Neural cell (in vitro differentiated cells): ENCODE results near the gene CCR7. TPM values are rescaled to one million over a fixed set of nuclear protein-coding genes. Genes with fewer than 3 reads are reported as not detected.

Experiments used
- H2AFZ ChIP-seq: fragments of 200-600, 300-800 bp; sonication (generic), shearing (Covaris generic); 2 replicates; pipeline ENCODE4 v1.6.0; 2014; ENCODE audit warnings: low read depth, mild to moderate bottlenecking, antibody characterized with exemption, low read length, moderate library complexity
- H3F3A ChIP-seq: fragments of 200-600 bp; shearing (Covaris generic); 2 replicates; pipeline ENCODE4 v1.6.1; 2016; ENCODE audit warnings: mild to moderate bottlenecking, moderate library complexity, mixed read lengths, antibody characterized with exemption, low read length; ENCODE audit not compliant: insufficient read depth, poor library complexity, severe bottlenecking
- H3K27ac ChIP-seq: fragments of 200-600, 300-800 bp; sonication (generic), shearing (Covaris generic); 2 replicates; pipeline ENCODE4 v1.5.1; 2014; ENCODE audit warnings: mild to moderate bottlenecking, low read length, moderate library complexity
- H3K27me3 ChIP-seq: fragments of 300-800, 200-600 bp; sonication (generic), shearing (Covaris generic); 2 replicates; pipeline ENCODE4 v1.6.0; 2014; ENCODE audit warnings: mild to moderate bottlenecking, low read depth, low read length, moderate library complexity; ENCODE audit not compliant: insufficient read depth
- H3K36me3 ChIP-seq: fragments of 300-800, 200-600 bp; sonication (generic), shearing (Covaris generic); 2 replicates; pipeline ENCODE4 v1.5.1; 2014; ENCODE audit warnings: mild to moderate bottlenecking, antibody characterized with exemption, low read length, moderate library complexity; ENCODE audit not compliant: insufficient read depth
- H3K4me2 ChIP-seq: fragments of 300-800, 200-600 bp; sonication (generic), shearing (Covaris generic); 2 replicates; pipeline ENCODE4 v1.6.0; 2014; ENCODE audit warnings: mild to moderate bottlenecking, low read length
- H3K4me3 ChIP-seq: fragments of 300-800, 200-600 bp; sonication (generic), shearing (Covaris generic); 2 replicates; pipeline ENCODE4 v1.5.1; 2014; ENCODE audit warnings: mild to moderate bottlenecking, low read length, moderate library complexity
- H3K79me2 ChIP-seq: fragments of 200-600 bp; shearing (Covaris generic); replicated peaks from 2 replicates; pipeline ENCODE4 v1.6.0; 2014; ENCODE audit warnings: mild to moderate bottlenecking, low read length, moderate library complexity; ENCODE audit not compliant: insufficient read depth
- H3K9ac ChIP-seq: fragments of 300-800, 200-600 bp; sonication (generic), shearing (Covaris generic); 2 replicates; pipeline ENCODE4 v1.6.1; 2016; ENCODE audit warnings: mild to moderate bottlenecking, low read length, mixed read lengths
- H3K9me2 ChIP-seq: fragments of 200-600 bp; shearing (Covaris generic); 2 replicates; pipeline ENCODE4 v1.6.1; 2016; ENCODE audit warnings: mild to moderate bottlenecking, low read length, mixed read lengths; ENCODE audit not compliant: insufficient read depth
- H3K9me3 ChIP-seq: fragments of 200-600, 300-800 bp; sonication (generic), shearing (Covaris generic); 2 replicates; pipeline ENCODE4 v1.6.1; 2016; ENCODE audit warnings: mild to moderate bottlenecking, mixed run types, low read length, moderate library complexity, mixed read lengths
- H4K20me1 ChIP-seq: fragments of 200-600 bp; shearing (Covaris generic); 2 replicates; pipeline ENCODE4 v1.6.1; 2016; ENCODE audit warnings: mild to moderate bottlenecking, mixed run types; ENCODE audit not compliant: insufficient read depth
- EP300 ChIP-seq: fragments of 450-650 bp; conservative IDR thresholded peaks from 2 replicates; pipeline ENCODE4 v1.6.1; 2014; ENCODE audit warnings: antibody characterized with exemption, mild to moderate bottlenecking, moderate library complexity; ENCODE audit not compliant: poor library complexity, severe bottlenecking
- EZH2 ChIP-seq: fragments of 200-600, 300-800 bp; shearing (Covaris generic), sonication (generic); IDR thresholded peaks from 2 replicates; pipeline ENCODE4 v1.6.1; 2014; ENCODE audit warnings: antibody characterized with exemption, low read length, borderline replicate concordance, mild to moderate bottlenecking; ENCODE audit not compliant: insufficient read depth, poor library complexity, severe bottlenecking
- MXI1 ChIP-seq: fragments of 450-650 bp; conservative IDR thresholded peaks from 2 replicates; pipeline ENCODE4 v1.6.1; 2014; ENCODE audit warnings: antibody characterized with exemption, mild to moderate bottlenecking; ENCODE audit not compliant: poor library complexity, severe bottlenecking
- POLR2AphosphoS5 ChIP-seq: IDR thresholded peaks from 2 replicates; pipeline ENCODE4 v1.6.1; 2012
- RAD21 ChIP-seq: fragments of 450-650 bp; conservative IDR thresholded peaks from 2 replicates; pipeline ENCODE4 v1.6.1; 2014; ENCODE audit warnings: antibody characterized with exemption, mild to moderate bottlenecking, moderate library complexity
- SMC3 ChIP-seq: fragments of 450-650 bp; conservative IDR thresholded peaks from 2 replicates; pipeline ENCODE4 v1.6.1; 2014; ENCODE audit warnings: antibody characterized with exemption, mild to moderate bottlenecking, moderate library complexity; ENCODE audit not compliant: poor library complexity
- TAF1 ChIP-seq: IDR thresholded peaks from 2 replicates; pipeline ENCODE4 v1.6.1; 2012; ENCODE audit warnings: low read depth
- polyA plus RNA-seq: library from polyadenylated mRNA; depleted of rRNA; stranded (reverse); fragments of >200 nt; gene quantifications from 2 replicates; pipeline ENCODE4 v1.2.3, GENCODE V29; 2014
- TF ChIP-seq, protein P1 (sequence below): fragments of 450-650 bp; IDR thresholded peaks from 2 replicates; pipeline ENCODE4 v1.5.1; 2014; ENCODE audit warnings: antibody characterized with exemption, mild to moderate bottlenecking, moderate library complexity; ENCODE audit not compliant: poor library complexity, severe bottlenecking
- TF ChIP-seq, protein P2 (sequence below): IDR thresholded peaks from 2 replicates; pipeline ENCODE4 v1.6.1; 2012; ENCODE audit warnings: borderline replicate concordance

Gene CCR7
- polyA plus RNA-seq, 1 donor from 2014 or later = not detected

DNA sequence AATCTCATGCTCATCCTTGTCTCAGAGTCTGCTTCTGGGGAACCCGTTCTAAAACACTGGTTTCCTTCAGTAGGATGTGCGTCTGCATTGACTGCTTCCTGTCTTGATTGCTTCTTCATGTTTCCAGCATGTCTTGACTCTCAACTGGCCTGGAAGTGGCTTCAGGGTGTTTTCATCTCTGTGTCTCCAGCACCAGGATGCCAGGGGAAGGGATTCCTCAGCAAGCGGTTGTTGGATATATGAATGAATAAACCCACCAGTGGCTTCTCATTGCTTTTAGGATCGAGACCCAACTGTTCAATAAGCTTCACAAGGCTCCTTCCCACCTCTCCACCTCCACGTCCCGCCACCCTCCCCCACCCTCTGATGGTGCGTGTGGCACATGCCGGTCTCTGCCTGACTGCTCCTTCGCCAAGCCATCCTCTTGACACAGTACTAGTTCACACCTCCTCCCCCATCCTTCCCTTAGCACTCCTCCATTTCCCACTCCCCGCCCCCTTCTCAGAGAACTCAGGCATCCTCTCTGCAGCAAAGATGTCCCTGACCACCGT, 49.7 kb downstream of the CCR7 start:
- H3K4me2 ChIP-seq = no peak overlapping the region
- H3K27ac ChIP-seq = no peak overlapping the region
- no peak for TF ChIP-seq EP300

DNA sequence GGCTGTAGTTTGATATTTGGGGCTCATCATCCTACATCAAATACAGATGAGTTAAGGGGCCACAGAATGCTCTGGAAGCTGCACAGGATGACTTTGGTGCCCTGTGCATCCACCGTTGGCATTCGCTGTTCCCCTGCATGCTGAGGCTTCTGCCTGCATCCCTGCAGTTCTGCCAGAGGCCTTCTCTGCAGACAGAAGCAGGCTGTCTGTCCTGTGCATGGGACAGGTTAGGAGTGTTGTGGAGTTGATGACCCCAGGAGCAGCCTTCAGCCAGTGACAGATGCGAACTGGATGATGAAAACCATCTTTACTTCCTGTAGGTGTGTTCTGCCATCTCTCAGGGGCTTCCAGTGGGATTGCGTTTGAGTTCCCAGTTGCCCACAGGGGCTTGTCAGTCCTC, 50.3 kb downstream of the CCR7 start:
- Histone ChIP-seq H3K27ac (no peak overlapping the region), H2AFZ (no peak overlapping the region), H3K36me3 (no peaks in the 10 kb centered on the region), H3K9ac (no peak overlapping the region), H4K20me1 (no peaks in the 10 kb centered on the region), H3F3A (no peaks in the 10 kb centered on the region), H3K27me3 (no peaks in the 10 kb centered on the region), H3K9me2 (no peaks in the 10 kb centered on the region), H3K9me3 (no peaks in the 10 kb centered on the region), H3K4me3 (no peak overlapping the region), H3K79me2 (no peaks in the 10 kb centered on the region), H3K4me2 (no peak overlapping the region)
- TF ChIP-seq TAF1 (no peak), EP300 (no peak), RAD21 (no peak), EZH2 (no peak), MXI1 (no peak), SMC3 (no peak), POLR2AphosphoS5 (no peak)
- TF ChIP-seq, protein P1, sequence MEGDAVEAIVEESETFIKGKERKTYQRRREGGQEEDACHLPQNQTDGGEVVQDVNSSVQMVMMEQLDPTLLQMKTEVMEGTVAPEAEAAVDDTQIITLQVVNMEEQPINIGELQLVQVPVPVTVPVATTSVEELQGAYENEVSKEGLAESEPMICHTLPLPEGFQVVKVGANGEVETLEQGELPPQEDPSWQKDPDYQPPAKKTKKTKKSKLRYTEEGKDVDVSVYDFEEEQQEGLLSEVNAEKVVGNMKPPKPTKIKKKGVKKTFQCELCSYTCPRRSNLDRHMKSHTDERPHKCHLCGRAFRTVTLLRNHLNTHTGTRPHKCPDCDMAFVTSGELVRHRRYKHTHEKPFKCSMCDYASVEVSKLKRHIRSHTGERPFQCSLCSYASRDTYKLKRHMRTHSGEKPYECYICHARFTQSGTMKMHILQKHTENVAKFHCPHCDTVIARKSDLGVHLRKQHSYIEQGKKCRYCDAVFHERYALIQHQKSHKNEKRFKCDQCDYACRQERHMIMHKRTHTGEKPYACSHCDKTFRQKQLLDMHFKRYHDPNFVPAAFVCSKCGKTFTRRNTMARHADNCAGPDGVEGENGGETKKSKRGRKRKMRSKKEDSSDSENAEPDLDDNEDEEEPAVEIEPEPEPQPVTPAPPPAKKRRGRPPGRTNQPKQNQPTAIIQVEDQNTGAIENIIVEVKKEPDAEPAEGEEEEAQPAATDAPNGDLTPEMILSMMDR = no peak
- TF ChIP-seq, protein P2, sequence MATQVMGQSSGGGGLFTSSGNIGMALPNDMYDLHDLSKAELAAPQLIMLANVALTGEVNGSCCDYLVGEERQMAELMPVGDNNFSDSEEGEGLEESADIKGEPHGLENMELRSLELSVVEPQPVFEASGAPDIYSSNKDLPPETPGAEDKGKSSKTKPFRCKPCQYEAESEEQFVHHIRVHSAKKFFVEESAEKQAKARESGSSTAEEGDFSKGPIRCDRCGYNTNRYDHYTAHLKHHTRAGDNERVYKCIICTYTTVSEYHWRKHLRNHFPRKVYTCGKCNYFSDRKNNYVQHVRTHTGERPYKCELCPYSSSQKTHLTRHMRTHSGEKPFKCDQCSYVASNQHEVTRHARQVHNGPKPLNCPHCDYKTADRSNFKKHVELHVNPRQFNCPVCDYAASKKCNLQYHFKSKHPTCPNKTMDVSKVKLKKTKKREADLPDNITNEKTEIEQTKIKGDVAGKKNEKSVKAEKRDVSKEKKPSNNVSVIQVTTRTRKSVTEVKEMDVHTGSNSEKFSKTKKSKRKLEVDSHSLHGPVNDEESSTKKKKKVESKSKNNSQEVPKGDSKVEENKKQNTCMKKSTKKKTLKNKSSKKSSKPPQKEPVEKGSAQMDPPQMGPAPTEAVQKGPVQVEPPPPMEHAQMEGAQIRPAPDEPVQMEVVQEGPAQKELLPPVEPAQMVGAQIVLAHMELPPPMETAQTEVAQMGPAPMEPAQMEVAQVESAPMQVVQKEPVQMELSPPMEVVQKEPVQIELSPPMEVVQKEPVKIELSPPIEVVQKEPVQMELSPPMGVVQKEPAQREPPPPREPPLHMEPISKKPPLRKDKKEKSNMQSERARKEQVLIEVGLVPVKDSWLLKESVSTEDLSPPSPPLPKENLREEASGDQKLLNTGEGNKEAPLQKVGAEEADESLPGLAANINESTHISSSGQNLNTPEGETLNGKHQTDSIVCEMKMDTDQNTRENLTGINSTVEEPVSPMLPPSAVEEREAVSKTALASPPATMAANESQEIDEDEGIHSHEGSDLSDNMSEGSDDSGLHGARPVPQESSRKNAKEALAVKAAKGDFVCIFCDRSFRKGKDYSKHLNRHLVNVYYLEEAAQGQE = no peak

More for the DNA sequence above, 49.7 kb downstream of the CCR7 start:
- H3K27me3 ChIP-seq = no peaks in the 10 kb centered on the region
- no peaks in the 10 kb centered on the region for H3K36me3 ChIP-seq
- H3K4me3 ChIP-seq = no peak overlapping the region
- H3K9me2 ChIP-seq = no peaks in the 10 kb centered on the region
- no peak overlapping the region for H3K9ac ChIP-seq
- no peak overlapping the region for H2AFZ ChIP-seq
- H3K79me2 ChIP-seq = no peaks in the 10 kb centered on the region
- no peaks in the 10 kb centered on the region for H3F3A ChIP-seq
- H4K20me1 ChIP-seq = no peaks in the 10 kb centered on the region
- H3K9me3 ChIP-seq = no peaks in the 10 kb centered on the region
